Kidney (tissue), 14 donors: ENCODE measurements around the gene COA1. TPM values are rescaled to one million over a fixed set of nuclear protein-coding genes. Genes with fewer than 3 reads are reported as not detected.
"Not testable (repeated sequence)": the region's sequence is repeated elsewhere in the genome, so short reads cannot be mapped to it uniquely, and the experiment has no call there.

ENCODE experiments used
- DNase-seq, 5 donors: peaks; one replicate each; pipeline ENCODE4 v3.0.0-alpha.2; 2013 to 2020
- FAIRE-seq: peaks from 2 replicates; lab custom pipeline; 2012; peaks lifted over from hg19 to GRCh38; lab: Jason Lieb, UNC
- H3K27ac ChIP-seq, 2 donors: one replicate each; pipeline ENCODE4 v1.7.0; 2013; ENCODE audit warnings: low read depth in 2 of 2, low read length in 2 of 2, inconsistent platforms in 1 of 2
- H3K27me3 ChIP-seq: one replicate; pipeline ENCODE4 v1.7.1; 2013; ENCODE audit warnings: low read length, inconsistent platforms; ENCODE audit not compliant: control insufficient read depth, insufficient read depth
- H3K36me3 ChIP-seq, 3 donors: one replicate each; pipeline versions ENCODE4 v1.7.0 to v1.7.1; 2013; ENCODE audit warnings: low read length in 3 of 3, control low read depth in 1 of 3, inconsistent platforms in 1 of 3; ENCODE audit not compliant: insufficient read depth in 3 of 3, control insufficient read depth in 2 of 3
- H3K4me1 ChIP-seq, 3 donors: one replicate each; pipeline versions ENCODE4 v1.7.0 to v1.7.1; 2013; ENCODE audit warnings: low read length in 3 of 3, inconsistent platforms in 1 of 3, low read depth in 1 of 3; ENCODE audit not compliant: control insufficient read depth in 2 of 3, insufficient read depth in 2 of 3
- H3K4me3 ChIP-seq, 3 donors: one replicate each; pipeline versions ENCODE4 v1.7.0 to v1.8.1; 2013; ENCODE audit warnings: low read length in 3 of 3, control low read depth in 1 of 3, inconsistent platforms in 1 of 3
- H3K9ac ChIP-seq, 3 donors: one replicate each; pipeline versions ENCODE4 v1.7.0 to v1.7.1; 2013; ENCODE audit warnings: low read length in 3 of 3, control low read depth in 1 of 3, inconsistent platforms in 1 of 3
- H3K9me3 ChIP-seq, 3 donors: one replicate each; pipeline versions ENCODE4 v1.7.0 to v1.7.1; 2013; ENCODE audit warnings: low read length in 3 of 3, control low read depth in 1 of 3, inconsistent platforms in 1 of 3; ENCODE audit not compliant: control insufficient read depth in 2 of 3, insufficient read depth in 1 of 3
- CTCF ChIP-seq: IDR thresholded peaks from 3 replicates; pipeline ENCODE4 v1.5.1; 2012; ENCODE audit warnings: mild to moderate bottlenecking, moderate library complexity, borderline replicate concordance; ENCODE audit not compliant: insufficient read depth; ENCODE audit errors: extremely low read depth
- intact Hi-C: fragments of 100-400 bp; cut with DNase I; formaldehyde crosslinking; loops from one replicate; pipeline ENCODE4 v1.11.1; 2022
- polyA plus RNA-seq: library from polyadenylated mRNA; stranded (reverse); fragments of 350-450 nt; fragmentation: Illumina TruSeq; extraction: RNeasy Lipid Tissue Mini Kit (QIAGEN cat#74804); gene quantifications from one replicate; pipeline ENCODE4 v1.2.3, GENCODE V29; 2014; ENCODE audit warnings: low read depth, low replicate concordance; ENCODE audit not compliant: insufficient read depth
- total RNA-seq: library from RNA; stranded (reverse); fragmentation: NEBNext Ultra II Directional; extraction: Animal tissue kit (Norgen Biotek cat#: 25700); gene quantifications from one replicate; pipeline ENCODE4 v1.2.1, GENCODE V29; 2021
- donor health status: control.
- donor health status: control.
- donor health status: control.
- donor health status: control.
- donor health status: control.
- donor health status: DM: yes; HTN: yes; CAD: no.
- donor health status: Normal renal cell carcinoma (clear cell type).

Gene COA1
- total and polyA plus RNA-seq, 2 donors from 2014 or later, result 49.6 to 58.9 TPM

GRCh38 chr7:43723007-43723341 lies 6.3 kb downstream of the COA1 start:
- intact Hi-C loops, result no loop called here
- no peak for FAIRE-seq
- H3K9me3 ChIP-seq, result no peaks in the 10 kb centered on the region

GRCh38 chr7:43721193-43721806 lies 8.0 kb downstream of the COA1 start:
- peak; percentile 96 for FAIRE-seq
- Histone ChIP-seq H3K9me3 (no peaks in the 10 kb centered on the region), H3K4me3 (no peak overlapping the region), H3K9ac (no peak overlapping the region), H3K27ac (no peak overlapping the region), H3K36me3 (no peaks in the 10 kb centered on the region), H3K4me1 (no peaks in the 10 kb centered on the region), H3K27me3 (no peaks in the 10 kb centered on the region)
- peak; percentile 69 for TF ChIP-seq CTCF
- intact Hi-C loops, result no loop called here
- peak in 2 of 5 donors; percentile 45 to 75 for DNase-seq

More at GRCh38 chr7:43723007-43723341, 6.3 kb downstream of the COA1 start:
- Histone ChIP-seq H3K36me3 (no peaks in the 10 kb centered on the region), H3K27me3 (no peaks in the 10 kb centered on the region), H3K27ac (no peak overlapping the region), H3K4me3 (no peak overlapping the region), H3K9ac (no peak overlapping the region), H3K4me1 (peaks cover 0 to 4% (median 0%) of the 10 kb centered on the region in 3 donors)
- no peak for DNase-seq
- no peak for TF ChIP-seq CTCF

GRCh38 chr7:43716598-43716997 lies 12.7 kb downstream of the COA1 start:
- Histone ChIP-seq H3K9ac (no peak overlapping the region), H3K36me3 (no peaks in the 10 kb centered on the region), H3K9me3 (no peaks in the 10 kb centered on the region), H3K4me1 (no peaks in the 10 kb centered on the region), H3K27ac (no peak overlapping the region), H3K27me3 (no peaks in the 10 kb centered on the region), H3K4me3 (no peak overlapping the region)
- no peak for TF ChIP-seq CTCF
- DNase-seq (no peak), FAIRE-seq (no peak)
- intact Hi-C loops, result no loop called here

GRCh38 chr7:43715966-43716365 lies 13.4 kb downstream of the COA1 start:
- H3K27me3 ChIP-seq, H3K4me1 ChIP-seq, intact Hi-C loops, H3K4me3 ChIP-seq, DNase-seq, H3K36me3 ChIP-seq, H3K27ac ChIP-seq, FAIRE-seq, H3K9ac ChIP-seq, H3K9me3 ChIP-seq: not testable (repeated sequence)
